GM12892 (cell line): Measurements from ENCODE around the gene RNF175.

Source experiments
- POLR2A ChIP-seq: IDR thresholded peaks from 2 replicates; pipeline ENCODE4 v1.6.1; 2011; ENCODE audit warnings: low read depth, low read length, control low read depth
- POLR2AphosphoS5 ChIP-seq: IDR thresholded peaks from 2 replicates; pipeline ENCODE4 v1.6.1; 2011; ENCODE audit warnings: low read depth, low read length, control low read depth

DNA sequence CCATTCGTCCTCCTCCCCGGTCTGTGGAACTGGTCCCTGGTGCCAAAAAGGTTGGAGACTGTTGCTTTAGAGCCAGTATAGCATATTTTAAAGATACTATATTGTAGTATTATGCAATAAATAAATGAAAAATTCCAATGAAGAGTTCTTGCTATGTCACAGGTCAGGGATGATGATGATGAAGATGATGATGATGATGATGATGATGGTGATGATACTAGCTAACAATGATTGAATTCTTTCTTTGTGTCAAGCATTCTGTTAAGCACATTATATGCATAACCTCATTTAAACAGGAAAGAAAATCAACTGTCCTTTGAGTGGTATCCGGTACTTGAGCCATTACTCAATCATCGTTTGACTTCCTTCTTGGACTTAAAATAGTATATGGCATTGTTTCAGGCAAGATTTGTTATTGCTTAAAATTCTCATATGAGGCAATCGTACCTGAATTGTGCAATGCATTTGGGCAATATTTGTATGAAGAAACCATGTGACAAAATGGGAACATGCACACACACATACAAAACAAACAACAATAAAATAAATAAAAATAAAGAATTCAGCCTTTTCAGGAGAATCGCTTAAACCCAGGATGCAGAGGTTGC lies 98.5 kb downstream of the RNF175 start:
- TF ChIP-seq POLR2A (no peak), POLR2AphosphoS5 (no peak)
